K562 (cell line): ENCODE measurements around the gene MAPK4. TPM values are rescaled to one million over a fixed set of nuclear protein-coding genes. Genes with fewer than 3 reads are reported as not detected.

ENCODE experiments used
- ARID2 ChIP-seq: fragments of 450-650 bp; IDR thresholded peaks from 2 replicates; pipeline ENCODE4 v1.6.1; 2017; ENCODE audit warnings: antibody characterized with exemption, mild to moderate bottlenecking
- CREB1 ChIP-seq, 2 experiments: sonication (generic) in 1 of 2; formaldehyde crosslinking in 1 of 2; IDR thresholded peaks; 2 replicates each; pipeline versions ENCODE4 v1.6.1 to v1.8.0; 2012 to 2022; ENCODE audit warnings: inconsistent platforms in 1 of 2, mild to moderate bottlenecking in 1 of 2, missing genetic modification reagents in 1 of 2, moderate library complexity in 1 of 2
- FOXM1 ChIP-seq, 2 experiments: fragments of 450-650 bp in 1 of 2; sonication (generic) in 1 of 2; formaldehyde crosslinking in 1 of 2; IDR thresholded peaks; 2 replicates each; pipeline versions ENCODE4 v1.6.1 to v1.9.0; 2017 to 2022; ENCODE audit warnings: low read depth in 2 of 2, mild to moderate bottlenecking in 2 of 2, missing genetic modification reagents in 1 of 2, moderate library complexity in 1 of 2
- HNRNPH1 ChIP-seq: fragments of 200-400 bp; formaldehyde crosslinking; optimal IDR thresholded peaks from 2 replicates; pipeline ENCODE3; 2017; ENCODE audit warnings: low read depth, mild to moderate bottlenecking, low read length, moderate library complexity
- KDM1A ChIP-seq, 2 experiments: fragments of 450-650 bp; IDR thresholded peaks; 2 replicates each; pipeline ENCODE4 v1.6.1; 2016; ENCODE audit warnings: mild to moderate bottlenecking in 2 of 2
- KDM4B ChIP-seq, 2 experiments: fragments of 450-650 bp in 1 of 2; sonication (generic) in 1 of 2; IDR thresholded peaks; 2 replicates each; pipeline ENCODE4 v1.6.1; 2016 to 2017; ENCODE audit warnings: borderline replicate concordance in 2 of 2, antibody characterized with exemption in 1 of 2, low read depth in 1 of 2, mild to moderate bottlenecking in 1 of 2
- STAT5A ChIP-seq: IDR thresholded peaks from 2 replicates; pipeline ENCODE4 v1.6.1; 2012; ENCODE audit warnings: low read length, inconsistent platforms, borderline replicate concordance
- ZFX ChIP-seq: sonication (generic); formaldehyde crosslinking; IDR thresholded peaks from 2 replicates; pipeline ENCODE4 v1.8.0; 2022; ENCODE audit warnings: mild to moderate bottlenecking, missing genetic modification reagents, moderate library complexity
- ZKSCAN3 ChIP-seq: fragments of 250-450 bp; sonication (Bioruptor Pico); IDR thresholded peaks from 2 replicates; pipeline ENCODE4 v1.4.0; 2020
- ZNF324 ChIP-seq: fragments of 250-450 bp; sonication (Bioruptor Pico); IDR thresholded peaks from 2 replicates; pipeline ENCODE4 v1.4.0; 2020; ENCODE audit warnings: mild to moderate bottlenecking
- ZNF644 ChIP-seq: fragments of 200-800 bp; sonication (Bioruptor generic); IDR thresholded peaks from 2 replicates; pipeline ENCODE4 v1.6.1; 2016; ENCODE audit warnings: low read depth, missing genetic modification characterization, missing compliant biosample characterization
- polyA plus RNA-seq, 8 experiments: library from polyadenylated mRNA; depleted of rRNA in 4 of 8; stranded (reverse) in 5 of 8; unstranded in 3 of 8; fragments of >200 nt; fragmentation: Nextera tagmentation in 2 of 8; fragmentation: Illumina TruSeq in 1 of 8; extraction: Ambion mirVana in 2 of 8; extraction: Trizol in 1 of 8; gene quantifications; 2 replicates each; pipeline versions ENCODE4 v1.2.1 to v1.2.3, GENCODE V29; 2011 to 2014; ENCODE audit warnings: inconsistent platforms in 1 of 8, missing spikeins in 1 of 8
- total RNA-seq, 7 experiments: library from RNA; depleted of rRNA in 6 of 7; stranded (reverse); fragments of >200 nt in 6 of 7; fragmentation: Illumina TruSeq in 2 of 7; extraction: Trizol in 2 of 7; gene quantifications; 2 replicates each; pipeline versions ENCODE4 v1.2.1 to v1.2.3, GENCODE V29; 2011 to 2021; ENCODE audit warnings: low replicate concordance in 1 of 7
- TF ChIP-seq, protein P1 (sequence below), 2 experiments: IDR thresholded peaks in 1 of 2; conservative IDR thresholded peaks in 1 of 2; 2 replicates each; pipeline ENCODE4 v1.6.1; 2016; ENCODE audit warnings: low read depth in 2 of 2, mild to moderate bottlenecking in 1 of 2, missing compliant biosample characterization in 1 of 2, missing genetic modification characterization in 1 of 2, moderate library complexity in 1 of 2
- TF ChIP-seq, protein P2 (sequence below): sonication (generic); formaldehyde crosslinking; IDR thresholded peaks from 2 replicates; pipeline ENCODE4 v1.8.0; 2022; ENCODE audit warnings: mild to moderate bottlenecking, low read depth, missing genetic modification reagents

The MAPK4 gene
- total and polyA plus RNA-seq, 9 of the 15 experiments (the other 6 are each of a cell fraction or from before 2014, with no cell fraction given) = not detected

DNA sequence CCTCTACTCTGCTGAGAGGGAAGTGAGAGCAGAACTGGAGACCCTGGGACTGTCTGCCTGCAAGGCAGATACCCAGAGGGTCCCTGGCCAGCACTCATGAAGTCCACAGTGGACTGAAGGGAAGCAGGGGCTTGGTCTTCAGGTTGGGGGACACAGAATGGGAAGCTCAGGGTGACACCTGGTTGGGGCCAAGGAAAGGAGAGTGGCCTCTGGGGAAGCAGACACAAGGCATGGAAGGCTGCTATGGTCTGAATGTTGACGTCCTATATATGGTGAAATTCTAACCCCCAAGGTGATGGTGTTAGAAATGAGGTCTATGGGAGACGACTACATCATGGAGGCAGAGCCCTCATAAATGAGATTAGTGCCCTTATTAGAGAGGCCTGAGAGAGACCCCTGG is 190.7 kb downstream of the MAPK4 start (continued):
- TF ChIP-seq, protein P1, sequence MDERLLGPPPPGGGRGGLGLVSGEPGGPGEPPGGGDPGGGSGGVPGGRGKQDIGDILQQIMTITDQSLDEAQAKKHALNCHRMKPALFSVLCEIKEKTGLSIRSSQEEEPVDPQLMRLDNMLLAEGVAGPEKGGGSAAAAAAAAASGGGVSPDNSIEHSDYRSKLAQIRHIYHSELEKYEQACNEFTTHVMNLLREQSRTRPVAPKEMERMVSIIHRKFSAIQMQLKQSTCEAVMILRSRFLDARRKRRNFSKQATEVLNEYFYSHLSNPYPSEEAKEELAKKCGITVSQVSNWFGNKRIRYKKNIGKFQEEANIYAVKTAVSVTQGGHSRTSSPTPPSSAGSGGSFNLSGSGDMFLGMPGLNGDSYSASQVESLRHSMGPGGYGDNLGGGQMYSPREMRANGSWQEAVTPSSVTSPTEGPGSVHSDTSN (CRISPR knock-in tag; IDR thresholded peaks at IDR 0.05; ENCODE audit: low read depth) = no peak
- TF ChIP-seq, protein P1 (tag; conservative IDR thresholded peaks at IDR 0.05; ENCODE audit: low read depth) = no peak
- no peak for TF ChIP-seq ARID2
- no peak for TF ChIP-seq FOXM1 (IDR thresholded peaks at IDR 0.05; ENCODE audit: low read depth)
- TF ChIP-seq FOXM1 (CRISPR knock-in tag; IDR thresholded peaks at IDR 0.05; ENCODE audit: low read depth) = no peak
- no peak for TF ChIP-seq ZNF324
- TF ChIP-seq CREB1 (IDR thresholded peaks at IDR 0.05) = no peak
- TF ChIP-seq CREB1 (CRISPR knock-in tag; IDR thresholded peaks at IDR 0.05) = no peak
- no peak for TF ChIP-seq HNRNPH1
- no peak for TF ChIP-seq ZKSCAN3 (CRISPR knock-in tag)
- TF ChIP-seq, protein P2, sequence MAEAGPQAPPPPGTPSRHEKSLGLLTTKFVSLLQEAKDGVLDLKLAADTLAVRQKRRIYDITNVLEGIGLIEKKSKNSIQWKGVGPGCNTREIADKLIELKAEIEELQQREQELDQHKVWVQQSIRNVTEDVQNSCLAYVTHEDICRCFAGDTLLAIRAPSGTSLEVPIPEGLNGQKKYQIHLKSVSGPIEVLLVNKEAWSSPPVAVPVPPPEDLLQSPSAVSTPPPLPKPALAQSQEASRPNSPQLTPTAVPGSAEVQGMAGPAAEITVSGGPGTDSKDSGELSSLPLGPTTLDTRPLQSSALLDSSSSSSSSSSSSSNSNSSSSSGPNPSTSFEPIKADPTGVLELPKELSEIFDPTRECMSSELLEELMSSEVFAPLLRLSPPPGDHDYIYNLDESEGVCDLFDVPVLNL = no peak
- no peak for TF ChIP-seq STAT5A
- no peak for TF ChIP-seq KDM4B (IDR thresholded peaks at IDR 0.05; ENCODE audit: borderline replicate concordance in 2 of 2, low read depth in 1 of 2)
- no peak for TF ChIP-seq KDM1A (IDR thresholded peaks at IDR 0.05)
- TF ChIP-seq ZFX (CRISPR knock-in tag) = no peak
- no peak for TF ChIP-seq ZNF644
